ENCODE results near the gene TGFBRAP1.
A peak's percentile ranks its signal among the peaks of the same experiment; 100 is the strongest.

TGFBRAP1 gene

GRCh38 chr2:105329561-105330495, at the start of gene TGFBRAP1:
Gene TGFBRAP1, minus strand, starts transcription at chr2:105329735. Its CDS starts 21,434 bp downstream, at chr2:105308301.
- Mint-ChIP-seq H3K27me3 (no peaks in the 10 kb centered on the region), H3K27ac (peak within 1 kb of the TSS; percentile 98), H3K36me3 (ENCODE audit: low read depth) (peaks cover 11% of the 10 kb centered on the region), H3K4me3 (peak within 1 kb of the TSS; percentile 99), H3K4me1 (peaks cover 31% of the 10 kb centered on the region), H3K9me3 (no peaks in the 10 kb centered on the region)
- DNase-seq (peak; percentile 57), ATAC-seq (peak; percentile 75)

- Mint-ChIP-seq H3K27me3 (no peaks in the 10 kb centered on the region), H3K36me3 (ENCODE audit: low read depth) (peaks cover 3% of the 10 kb centered on the region), H3K27ac (no peak overlapping the region), H3K4me3 (no peak overlapping the region), H3K9me3 (no peaks in the 10 kb centered on the region), H3K4me1 (peaks cover 9% of the 10 kb centered on the region)
- ATAC-seq (no peak), DNase-seq (no peak)
These were observed 49.4 kb upstream of the TGFBRAP1 start for GRCh38 chr2:105378921-105379383.

- no peak for DNase-seq
- Mint-ChIP-seq H3K27me3 (no peaks in the 10 kb centered on the region), H3K4me3 (no peak overlapping the region), H3K4me1 (peaks cover 10% of the 10 kb centered on the region), H3K27ac (no peak overlapping the region), H3K36me3 (ENCODE audit: low read depth) (peaks cover 3% of the 10 kb centered on the region), H3K9me3 (no peaks in the 10 kb centered on the region)
- no peak for ATAC-seq
These were observed 48.8 kb upstream of the TGFBRAP1 start for GRCh38 chr2:105378276-105378840.

- Mint-ChIP-seq H3K36me3 (ENCODE audit: low read depth) (peaks cover 3% of the 10 kb centered on the region), H3K9me3 (no peaks in the 10 kb centered on the region), H3K27ac (no peak overlapping the region), H3K4me1 (peaks cover 10% of the 10 kb centered on the region), H3K27me3 (no peaks in the 10 kb centered on the region), H3K4me3 (no peak overlapping the region)
- no peak for ATAC-seq
- no peak for DNase-seq
These were observed 48.3 kb upstream of the TGFBRAP1 start for GRCh38 chr2:105377871-105378270.

GRCh38 chr2:105376789-105377240, 47.3 kb upstream of the TGFBRAP1 start:
- no peak overlapping the region for H3K27ac Mint-ChIP-seq
- peaks cover 10% of the 10 kb centered on the region for H3K4me1 Mint-ChIP-seq
- H3K36me3 Mint-ChIP-seq (ENCODE audit: low read depth) = peaks cover 3% of the 10 kb centered on the region
- H3K27me3 Mint-ChIP-seq = no peaks in the 10 kb centered on the region
- no peak for ATAC-seq
- H3K9me3 Mint-ChIP-seq = no peaks in the 10 kb centered on the region
- no peak overlapping the region for H3K4me3 Mint-ChIP-seq
- DNase-seq = no peak

GRCh38 chr2:105376010-105376409, 46.5 kb upstream of the TGFBRAP1 start:
- no peak for ATAC-seq
- H3K4me1 Mint-ChIP-seq = peaks cover 10% of the 10 kb centered on the region
- DNase-seq = no peak

GRCh38 chr2:105375001-105375561, 45.5 kb upstream of the TGFBRAP1 start:
- H3K9me3 Mint-ChIP-seq = no peaks in the 10 kb centered on the region
- H3K4me3 Mint-ChIP-seq = no peak overlapping the region
- H3K27me3 Mint-ChIP-seq = no peaks in the 10 kb centered on the region
- ATAC-seq (no peak), DNase-seq (no peak)
- H3K4me1 Mint-ChIP-seq = peaks cover 6% of the 10 kb centered on the region
- H3K27ac Mint-ChIP-seq = no peak overlapping the region
- H3K36me3 Mint-ChIP-seq (ENCODE audit: low read depth) = peaks cover 3% of the 10 kb centered on the region

More at GRCh38 chr2:105376010-105376409, 46.5 kb upstream of the TGFBRAP1 start:
- Mint-ChIP-seq H3K27me3 (no peaks in the 10 kb centered on the region), H3K27ac (no peak overlapping the region), H3K4me3 (no peak overlapping the region), H3K9me3 (no peaks in the 10 kb centered on the region), H3K36me3 (ENCODE audit: low read depth) (peaks cover 3% of the 10 kb centered on the region)

- Mint-ChIP-seq H3K27ac (no peak overlapping the region), H3K36me3 (ENCODE audit: low read depth) (peaks cover 5% of the 10 kb centered on the region), H3K27me3 (no peaks in the 10 kb centered on the region), H3K4me3 (no peak overlapping the region), H3K9me3 (no peaks in the 10 kb centered on the region), H3K4me1 (peaks cover 11% of the 10 kb centered on the region)
- DNase-seq = no peak
- ATAC-seq = no peak
These were observed 44.4 kb upstream of the TGFBRAP1 start for GRCh38 chr2:105373895-105374401.

- H3K4me3 Mint-ChIP-seq = no peak overlapping the region
- peaks cover 5% of the 10 kb centered on the region for H3K36me3 Mint-ChIP-seq (ENCODE audit: low read depth)
- H3K9me3 Mint-ChIP-seq = no peaks in the 10 kb centered on the region
- no peaks in the 10 kb centered on the region for H3K27me3 Mint-ChIP-seq
- no peak for ATAC-seq
- peaks cover 11% of the 10 kb centered on the region for H3K4me1 Mint-ChIP-seq
- H3K27ac Mint-ChIP-seq = no peak overlapping the region
- DNase-seq = no peak
These were observed 43.8 kb upstream of the TGFBRAP1 start for GRCh38 chr2:105373344-105373781.

- H3K4me3 Mint-ChIP-seq = no peak overlapping the region
These were observed 42.3 kb upstream of the TGFBRAP1 start for GRCh38 chr2:105371810-105372209.

GRCh38 chr2:105371156-105371555, 41.6 kb upstream of the TGFBRAP1 start:
- H3K27me3 Mint-ChIP-seq = no peaks in the 10 kb centered on the region
- no peak overlapping the region for H3K4me3 Mint-ChIP-seq
- peaks cover 11% of the 10 kb centered on the region for H3K4me1 Mint-ChIP-seq
- H3K27ac Mint-ChIP-seq = no peak overlapping the region
- no peak for ATAC-seq
- H3K36me3 Mint-ChIP-seq (ENCODE audit: low read depth) = peaks cover 2% of the 10 kb centered on the region
- no peak for DNase-seq
- no peaks in the 10 kb centered on the region for H3K9me3 Mint-ChIP-seq

More at GRCh38 chr2:105371810-105372209, 42.3 kb upstream of the TGFBRAP1 start:
- no peak for DNase-seq
- no peaks in the 10 kb centered on the region for H3K27me3 Mint-ChIP-seq
- peaks cover 5% of the 10 kb centered on the region for H3K36me3 Mint-ChIP-seq (ENCODE audit: low read depth)
- no peaks in the 10 kb centered on the region for H3K9me3 Mint-ChIP-seq
- no peak for ATAC-seq
- no peak overlapping the region for H3K27ac Mint-ChIP-seq
- H3K4me1 Mint-ChIP-seq = peaks cover 11% of the 10 kb centered on the region

- DNase-seq (peak; percentile 87), ATAC-seq (peak; percentile 98)
- Mint-ChIP-seq H3K4me1 (peaks cover 11% of the 10 kb centered on the region), H3K4me3 (peak overlapping the region; percentile 12), H3K9me3 (no peaks in the 10 kb centered on the region), H3K36me3 (ENCODE audit: low read depth) (peaks cover 2% of the 10 kb centered on the region), H3K27ac (peak overlapping the region; percentile 59), H3K27me3 (no peaks in the 10 kb centered on the region)
These were observed 40.5 kb upstream of the TGFBRAP1 start for GRCh38 chr2:105369777-105370690.

GRCh38 chr2:105368759-105369408, 39.3 kb upstream of the TGFBRAP1 start:
- no peak for ATAC-seq
- Mint-ChIP-seq H3K36me3 (ENCODE audit: low read depth) (peaks cover 2% of the 10 kb centered on the region), H3K27me3 (no peaks in the 10 kb centered on the region), H3K9me3 (no peaks in the 10 kb centered on the region), H3K4me3 (no peak overlapping the region), H3K4me1 (peaks cover 9% of the 10 kb centered on the region), H3K27ac (no peak overlapping the region)
- no peak for DNase-seq
